GM19099 (cell line): ENCODE results near the gene FES.
A peak's percentile ranks its signal among the peaks of the same experiment; 100 is the strongest.

Source experiments
- POLR2A ChIP-seq: IDR thresholded peaks from 3 replicates; pipeline ENCODE4 v1.6.1; 2011; ENCODE audit warnings: low read depth; ENCODE audit not compliant: insufficient read length; ENCODE audit errors: extremely low read depth

FES gene

DNA sequence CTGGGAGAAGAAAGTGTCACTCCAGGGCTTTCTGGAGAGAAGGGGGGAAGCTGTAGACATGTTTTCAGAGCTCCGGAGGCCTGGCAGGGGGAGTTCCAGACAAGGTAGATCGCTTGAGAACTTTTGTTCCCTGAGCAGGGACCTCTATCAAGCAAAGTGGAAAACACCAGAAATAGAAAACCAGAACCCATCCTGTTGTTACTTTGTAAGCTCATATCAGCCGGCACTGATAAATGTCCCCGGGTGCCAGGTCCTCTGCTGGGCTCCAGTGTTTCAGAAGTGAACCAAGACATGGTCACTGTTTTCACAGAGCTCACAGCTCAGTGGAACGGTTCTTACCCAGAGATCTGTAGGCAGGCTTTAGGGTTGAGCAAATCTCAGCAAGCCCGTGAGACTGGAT is 34.5 kb downstream of the FES start:
- TF ChIP-seq POLR2A = no peak

DNA sequence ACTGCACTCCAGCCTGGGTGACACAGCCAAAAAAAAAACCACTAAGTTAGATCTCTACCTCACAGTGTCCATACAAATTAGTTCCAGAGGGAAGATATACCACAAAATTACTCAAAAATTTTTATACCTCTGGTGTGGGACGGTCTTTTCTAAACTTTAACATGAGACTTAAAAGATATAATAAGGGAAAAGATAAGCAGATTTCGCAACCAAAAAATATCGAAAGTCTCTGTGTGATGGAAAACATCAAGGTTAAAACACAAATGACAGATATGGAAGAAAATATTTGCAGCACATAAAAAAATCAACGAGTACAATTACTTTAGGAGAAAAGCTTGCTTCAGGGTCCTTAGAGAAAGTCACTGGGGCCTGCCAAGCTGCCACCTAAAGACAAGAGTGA is 37.6 kb downstream of the FES start:
- no peak for TF ChIP-seq POLR2A

DNA sequence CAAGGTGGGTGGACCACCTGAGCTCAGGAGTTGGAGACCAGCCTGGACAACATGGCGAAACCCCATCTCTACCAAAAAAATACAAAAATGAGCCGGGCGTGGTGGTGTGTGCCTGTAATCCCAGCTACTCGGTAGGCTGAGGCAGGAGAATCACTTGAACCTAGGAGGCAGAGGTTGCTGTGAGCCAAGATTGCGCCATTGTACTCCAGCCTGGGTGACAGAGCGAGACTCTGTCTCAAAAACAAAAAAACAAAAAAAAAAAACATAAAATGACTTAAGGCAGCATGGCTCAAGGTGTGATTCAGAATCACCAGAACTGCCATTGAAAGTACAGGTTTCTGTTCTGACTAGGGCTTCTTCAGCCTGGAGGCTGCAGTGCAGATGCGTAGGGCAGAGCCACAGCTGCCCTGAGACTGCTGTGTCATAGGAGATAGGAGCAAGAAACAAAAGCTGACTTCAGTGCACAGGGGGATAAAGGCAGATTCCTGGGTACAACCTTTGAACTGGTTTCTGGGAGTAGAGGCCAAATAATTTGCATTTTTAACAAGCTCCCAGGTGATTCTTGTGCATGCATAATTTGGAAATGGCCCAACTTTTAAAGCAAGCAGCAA is 38.5 kb downstream of the FES start:
- TF ChIP-seq POLR2A = peak; percentile 17

DNA sequence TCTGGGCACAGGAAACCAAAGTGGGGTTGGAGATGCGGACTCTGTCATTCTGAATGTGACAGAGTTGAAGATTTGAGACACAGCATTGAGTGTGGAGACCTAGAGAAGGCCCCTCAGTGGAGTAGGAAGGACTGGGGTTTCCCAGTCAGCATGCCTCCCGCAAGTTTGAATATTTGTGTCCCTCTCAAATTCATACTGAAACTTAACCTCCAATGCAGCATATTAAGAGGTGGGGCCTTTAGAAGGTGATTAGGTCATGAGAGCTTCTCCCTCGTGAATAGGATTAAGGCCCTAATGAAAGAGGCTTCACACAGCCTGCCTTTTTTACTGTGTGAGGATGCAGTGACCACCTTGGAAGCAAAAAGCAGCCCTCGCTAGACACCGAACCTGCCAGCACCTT is 40.1 kb downstream of the FES start:
- peak; percentile 29 for TF ChIP-seq POLR2A

DNA sequence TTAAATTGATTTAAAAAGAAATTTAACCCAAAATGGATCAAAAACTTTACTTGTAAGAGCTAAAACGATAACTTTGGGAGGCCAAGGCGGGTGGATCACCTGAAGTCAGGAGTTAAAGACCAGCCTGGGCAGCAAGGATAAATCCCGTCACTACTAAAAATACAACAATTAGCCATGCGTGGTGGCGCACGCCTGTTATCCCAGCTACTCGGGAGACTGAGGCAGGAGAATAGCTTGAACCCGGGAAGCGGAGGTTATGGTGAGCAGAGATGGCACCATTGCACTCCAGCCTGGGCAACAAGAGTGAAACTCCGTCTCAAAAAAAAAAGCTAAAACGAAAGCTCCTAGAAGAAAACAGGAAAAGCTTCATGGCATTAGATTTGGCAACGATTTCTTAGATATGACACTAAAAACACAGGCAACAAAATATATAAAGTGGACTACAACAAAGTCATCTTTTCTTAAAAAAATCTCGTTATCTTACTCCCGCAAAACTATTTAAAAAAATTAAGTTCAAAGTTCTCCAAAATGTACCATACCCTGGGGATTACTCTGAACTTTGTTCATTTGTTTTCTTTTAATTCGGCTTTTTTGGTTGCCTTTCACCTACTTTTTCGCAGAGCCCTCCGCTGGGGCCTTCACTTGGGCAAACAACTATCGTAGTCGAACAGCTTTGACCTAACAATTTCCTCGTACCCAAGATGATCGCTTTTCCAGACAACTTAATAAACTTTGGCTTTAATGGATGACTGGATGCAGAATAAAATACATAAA is 45.1 kb downstream of the FES start:
- no peak for TF ChIP-seq POLR2A

DNA sequence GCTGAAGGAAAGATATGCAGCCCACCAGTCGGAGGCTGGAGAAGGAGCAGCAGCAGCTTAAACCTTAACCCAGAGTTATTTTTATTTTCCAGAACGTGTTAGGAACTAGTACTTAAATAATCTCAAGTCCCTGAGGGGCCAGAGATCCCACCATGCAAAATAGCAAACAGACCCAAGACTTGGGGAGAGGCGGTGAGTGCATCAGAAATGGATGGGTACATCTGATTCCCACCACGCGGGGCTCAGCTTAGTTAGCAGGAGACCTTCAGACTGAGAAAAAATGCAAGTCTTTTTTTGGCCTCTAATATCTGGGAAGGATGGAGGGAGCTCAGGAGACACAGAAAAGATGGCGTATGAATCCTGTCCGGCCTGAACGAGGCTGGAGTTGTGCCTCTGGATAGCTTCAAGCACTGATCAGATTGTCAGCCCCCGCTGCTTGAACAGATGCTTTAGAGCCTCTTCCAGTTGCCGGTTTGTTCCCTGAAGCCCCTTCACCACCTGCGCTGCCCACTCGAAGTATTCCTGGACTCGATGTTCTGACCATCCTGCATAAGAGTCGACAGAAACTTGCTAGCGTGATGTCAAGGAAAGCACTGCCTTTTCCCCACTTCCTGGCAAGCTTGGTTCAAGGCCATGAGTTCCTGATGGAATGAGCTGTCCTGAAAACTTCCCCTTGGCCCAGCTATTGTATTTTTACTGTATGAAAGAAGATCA is 46.7 kb downstream of the FES start:
- TF ChIP-seq POLR2A = peak; percentile 18

DNA sequence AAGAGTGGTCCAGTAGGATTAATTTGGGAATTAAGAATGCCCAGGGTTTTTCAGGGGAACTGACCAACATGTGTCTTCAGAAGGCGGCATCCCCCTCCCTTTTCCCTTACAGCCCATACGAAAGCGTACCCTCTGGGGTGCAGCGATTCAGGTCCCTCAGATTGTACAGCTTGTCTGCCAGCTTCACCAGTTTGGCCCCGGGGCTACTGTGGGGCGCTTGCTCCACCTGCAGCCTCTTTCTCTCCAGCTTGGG is 47.2 kb downstream of the FES start:
- TF ChIP-seq POLR2A = no peak

DNA sequence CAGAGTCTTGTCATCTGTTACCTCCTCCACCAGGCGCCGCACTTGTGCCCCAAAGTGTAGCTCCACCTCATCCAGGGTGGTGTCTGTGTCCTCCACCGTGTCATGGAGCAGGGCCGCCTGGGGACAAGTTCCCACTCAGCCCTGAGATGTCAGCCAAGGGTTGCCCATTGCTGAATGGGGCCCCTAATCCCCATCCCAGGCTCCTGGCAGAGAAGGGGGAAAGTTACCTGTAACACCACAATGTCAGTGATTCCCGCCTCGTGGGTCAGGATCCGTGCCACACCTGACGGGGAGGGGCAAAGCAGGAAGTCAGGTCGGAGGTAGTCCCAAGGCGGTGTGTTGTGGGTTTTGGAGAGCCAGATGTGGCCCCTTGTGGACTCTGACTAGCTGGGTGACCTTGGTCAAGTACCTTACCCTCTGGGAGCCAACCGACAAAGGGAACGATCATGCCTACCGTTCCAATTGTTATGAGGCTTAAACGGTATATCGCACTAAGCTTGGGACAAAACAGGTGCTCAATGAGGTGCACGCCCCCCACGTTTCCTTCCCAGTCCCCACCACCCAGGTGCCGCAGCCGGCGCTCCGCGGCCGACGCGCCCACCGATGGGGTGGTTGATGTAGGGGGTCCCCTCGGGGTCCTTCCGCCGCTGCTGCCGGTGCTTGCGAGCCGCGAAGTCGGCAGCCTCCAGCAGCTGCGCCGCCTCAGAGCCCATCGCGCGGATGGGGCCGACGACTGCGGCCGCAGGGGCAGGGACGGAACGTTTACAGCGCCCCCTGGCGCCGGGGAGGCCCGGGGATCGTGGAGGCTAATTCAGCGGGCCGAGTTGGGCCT is 47.7 kb downstream of the FES start, which contains the start of gene HDDC3:
Gene HDDC3 (minus strand): TSS at position 722 of the 832 bp plus-strand sequence. CDS start 9 bp downstream, at position 713.
- peak; percentile 82 for TF ChIP-seq POLR2A

DNA sequence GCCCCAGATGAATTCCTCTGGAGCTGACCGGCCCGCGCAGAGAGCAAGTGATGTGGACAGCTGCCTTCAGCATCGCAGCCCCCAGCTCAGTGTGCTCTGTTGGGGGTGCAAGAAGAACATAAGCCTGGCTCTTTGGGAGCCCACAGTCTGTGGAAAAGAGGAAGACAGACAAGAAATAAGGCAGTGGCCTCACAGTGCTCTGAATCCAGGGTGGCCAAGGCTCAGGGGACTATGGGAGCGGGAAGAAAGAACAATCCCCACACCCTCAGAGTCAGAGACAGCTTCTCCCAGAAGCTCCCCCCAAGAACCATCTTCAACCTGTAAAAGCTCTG is 48.3 kb downstream of the FES start:
- TF ChIP-seq POLR2A = no peak

DNA sequence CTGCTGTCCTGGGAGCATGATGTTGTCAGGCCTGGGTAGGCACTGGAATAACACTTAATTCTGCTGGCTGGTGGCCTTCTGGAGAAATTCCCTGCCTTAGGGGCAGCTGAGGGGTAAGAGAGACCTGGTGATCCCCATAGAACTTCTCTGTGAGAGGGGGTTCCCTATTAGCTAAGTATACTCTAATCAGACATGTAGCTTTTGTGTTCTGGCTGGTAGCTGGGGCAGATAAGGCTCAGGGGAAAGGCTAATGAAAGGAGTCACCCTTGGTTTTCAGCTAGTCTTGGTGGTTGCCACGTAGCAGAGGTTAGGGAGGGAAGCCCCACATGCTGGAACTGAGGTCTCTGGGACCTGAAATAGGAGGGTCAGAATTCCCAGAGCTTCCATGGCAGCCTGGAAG is 49.0 kb downstream of the FES start:
- TF ChIP-seq POLR2A = no peak

DNA sequence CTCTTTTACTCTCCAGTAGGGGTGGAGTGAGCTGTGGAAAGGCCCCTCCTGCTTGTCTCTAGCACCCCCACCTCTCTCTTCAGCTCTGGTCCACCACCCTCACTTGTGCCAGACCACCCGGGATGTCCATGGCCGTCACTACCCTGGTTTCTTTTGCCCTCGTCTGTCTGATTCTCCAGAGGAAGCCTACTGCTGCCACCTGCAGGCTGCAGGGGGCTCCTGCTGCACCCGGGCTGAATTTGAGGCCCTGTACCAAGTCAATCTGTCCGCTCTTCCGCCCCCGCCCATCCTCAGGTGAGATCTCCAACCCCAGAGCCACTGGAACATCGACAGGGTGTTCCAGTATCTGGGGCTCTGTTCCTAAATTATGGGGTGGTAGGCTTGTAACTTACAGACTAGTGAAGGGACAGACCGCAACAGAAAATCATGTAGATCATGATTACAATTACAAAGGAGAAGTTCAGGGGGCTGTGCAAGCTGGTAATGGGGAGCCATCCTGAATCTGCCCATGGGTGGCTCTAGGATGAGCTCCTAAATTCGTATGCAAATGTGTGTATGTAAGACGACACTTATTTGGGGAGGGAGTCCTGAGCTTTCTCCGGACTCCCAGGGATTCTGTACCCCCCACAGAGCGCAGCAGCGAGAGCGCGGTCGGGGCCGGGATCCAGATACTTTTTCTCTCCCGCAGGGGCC is 50.1 kb downstream of the FES start:
- no peak for TF ChIP-seq POLR2A

DNA sequence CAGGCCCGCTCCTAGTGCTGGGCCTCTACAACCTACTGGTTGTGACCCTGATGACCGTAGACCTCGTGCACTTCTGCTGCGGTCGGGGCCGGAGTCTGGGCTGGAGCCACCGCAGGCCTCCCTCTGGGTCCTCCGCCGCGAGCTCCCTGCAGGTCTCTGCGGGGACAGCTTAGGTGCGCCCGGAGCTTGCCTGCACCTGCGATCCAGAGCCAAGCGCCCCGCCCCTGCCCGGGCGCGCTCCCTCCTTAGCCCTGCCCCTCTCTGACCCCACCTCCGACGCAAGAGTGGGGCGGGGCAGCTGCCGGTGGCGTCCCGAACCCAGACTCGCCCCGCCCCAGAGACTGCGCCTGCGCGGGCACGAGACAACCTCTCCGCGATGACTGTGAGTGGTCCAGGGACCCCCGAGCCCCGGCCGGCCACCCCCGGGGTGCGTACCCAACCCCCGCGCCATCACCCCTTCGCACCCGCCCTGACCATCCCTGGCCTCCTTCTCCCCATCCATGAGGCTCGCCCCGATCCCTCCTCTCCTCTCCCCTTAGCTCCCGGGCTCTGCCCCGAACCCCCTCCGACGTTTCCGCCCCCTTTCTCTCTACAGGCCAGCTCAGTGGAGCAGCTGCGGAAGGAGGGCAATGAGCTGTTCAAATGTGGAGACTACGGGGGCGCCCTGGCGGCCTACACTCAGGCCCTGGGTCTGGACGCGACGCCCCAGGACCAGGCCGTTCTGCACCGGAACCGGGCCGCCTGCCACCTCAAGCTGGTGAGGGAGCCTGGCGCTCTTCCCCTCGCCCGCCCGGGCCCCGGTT is 50.8 kb downstream of the FES start, which contains the start of gene UNC45A:
Gene UNC45A (plus strand): TSS at position 337 of the 803 bp plus-strand sequence. CDS start 40 bp downstream, at position 377.
- TF ChIP-seq POLR2A = peak; percentile 55

DNA sequence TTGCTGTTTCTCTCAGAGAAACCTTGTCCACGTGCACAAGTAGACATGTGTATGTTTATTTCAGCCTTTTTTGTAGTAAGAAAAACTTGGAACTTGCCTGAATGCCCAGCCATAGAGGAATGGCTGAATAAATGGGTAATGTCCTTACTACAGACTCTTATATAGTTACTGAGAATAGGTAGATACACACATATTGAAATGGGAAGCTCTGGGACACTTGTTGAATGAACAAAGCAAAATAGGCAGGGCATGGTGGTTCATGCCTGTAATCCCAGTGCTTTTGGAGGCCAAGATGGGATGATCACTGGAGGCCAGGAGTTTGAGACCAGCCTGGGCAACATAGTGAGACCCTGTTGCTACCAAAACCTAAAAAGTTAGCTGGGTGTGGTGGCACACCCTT is 52.5 kb downstream of the FES start:
- no peak for TF ChIP-seq POLR2A

DNA sequence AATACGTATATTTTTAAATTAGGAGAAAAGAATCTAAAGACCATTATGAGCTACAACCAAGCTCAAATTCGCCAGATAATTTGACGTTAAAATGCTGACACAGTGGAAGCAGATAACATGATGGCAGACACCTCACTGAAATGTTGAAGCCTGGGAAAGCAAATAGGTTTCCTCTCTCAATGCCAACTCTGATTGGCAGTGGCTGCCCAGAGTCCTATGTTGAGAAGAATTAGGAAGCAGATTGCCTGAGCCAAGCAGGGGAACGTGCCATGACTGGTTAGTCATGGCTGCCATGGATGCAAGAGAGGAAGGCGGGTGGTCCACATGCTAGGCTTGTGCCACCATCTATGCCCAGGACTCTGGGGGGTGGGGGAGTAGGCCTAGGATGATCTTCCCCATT is 54.0 kb downstream of the FES start:
- TF ChIP-seq POLR2A = no peak

DNA sequence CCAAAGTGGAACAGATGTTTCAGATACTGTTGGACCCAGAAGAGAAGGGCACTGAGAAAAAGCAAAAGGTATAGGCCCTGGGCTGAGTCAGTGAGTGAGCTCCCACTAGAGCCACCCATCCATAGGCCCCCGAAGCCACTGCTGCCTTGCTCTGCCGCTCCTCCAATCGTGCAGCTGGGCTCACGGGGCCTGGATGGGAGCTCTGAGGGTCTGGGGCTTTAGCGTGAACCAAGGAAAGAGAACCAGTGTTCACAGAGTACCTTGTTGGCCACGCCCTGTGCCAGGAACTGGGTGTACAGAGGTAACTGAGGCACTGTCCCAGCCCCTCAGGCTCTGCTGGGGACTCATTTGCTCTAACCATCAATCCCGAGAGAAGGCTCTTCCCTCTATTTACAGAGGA is 55.5 kb downstream of the FES start:
- no peak for TF ChIP-seq POLR2A

DNA sequence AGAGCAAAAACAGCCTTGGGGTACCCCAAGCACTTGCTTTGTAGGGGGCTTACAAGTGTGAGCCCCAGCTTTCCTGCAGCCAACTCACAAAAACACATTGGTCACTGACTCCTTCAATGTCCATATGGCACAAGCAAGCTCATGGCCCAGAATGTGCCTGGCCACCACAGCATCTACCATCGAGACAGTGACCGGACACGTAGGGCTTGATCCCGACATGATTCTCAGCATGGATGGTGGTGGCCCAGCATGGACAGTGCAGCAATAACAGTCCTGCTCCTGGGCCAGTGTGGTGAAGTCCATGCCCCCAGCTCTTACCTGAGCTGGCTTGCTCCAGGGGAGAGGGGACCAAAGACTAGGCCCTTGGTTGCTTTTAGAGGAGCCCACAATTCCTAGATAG is 56.7 kb downstream of the FES start:
- TF ChIP-seq POLR2A = no peak
